ENCODE data around the gene OR2M4.
"Not testable (repeated sequence)": the region's sequence is repeated elsewhere in the genome, so short reads cannot be mapped to it uniquely, and the experiment has no call there.

The OR2M4 gene, protein sequence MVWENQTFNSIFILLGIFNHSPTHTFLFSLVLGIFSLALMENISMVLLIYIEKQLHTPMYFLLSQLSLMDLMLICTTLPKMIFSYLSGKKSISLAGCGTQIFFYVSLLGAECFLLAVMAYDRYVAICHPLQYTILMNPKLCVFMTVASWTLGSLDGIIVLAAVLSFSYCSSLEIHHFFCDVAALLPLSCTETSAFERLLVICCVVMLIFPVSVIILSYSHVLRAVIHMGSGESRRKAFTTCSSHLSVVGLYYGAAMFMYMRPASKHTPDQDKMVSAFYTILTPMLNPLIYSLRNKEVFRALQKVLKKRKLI

DNA sequence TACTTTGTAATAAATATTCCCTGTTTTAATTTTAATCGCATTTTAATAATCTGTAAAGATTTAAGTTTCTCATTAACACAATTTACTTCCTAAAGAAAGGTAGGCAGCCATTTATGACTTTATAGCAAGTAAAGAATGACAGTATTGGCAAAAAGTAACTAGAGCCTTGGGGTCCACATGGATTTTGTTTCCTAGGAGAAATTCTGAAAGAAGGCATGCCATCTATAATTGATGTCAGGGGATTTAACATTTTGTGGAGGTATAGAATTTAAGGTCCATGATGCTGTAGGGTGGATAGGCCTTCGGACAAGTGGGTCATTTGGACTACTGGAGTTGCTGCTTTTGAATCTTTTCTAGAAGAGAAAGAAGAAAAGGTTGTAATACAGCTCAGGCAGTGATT lies at the start of gene OR2M4:
Gene OR2M4 (plus strand): TSS at position 301 of the 400 bp plus-strand sequence. CDS start 7,512 bp downstream, outside the sequence.
- no peak for DNase-seq (ENCODE audit: low read depth in 2 of 2)

DNA sequence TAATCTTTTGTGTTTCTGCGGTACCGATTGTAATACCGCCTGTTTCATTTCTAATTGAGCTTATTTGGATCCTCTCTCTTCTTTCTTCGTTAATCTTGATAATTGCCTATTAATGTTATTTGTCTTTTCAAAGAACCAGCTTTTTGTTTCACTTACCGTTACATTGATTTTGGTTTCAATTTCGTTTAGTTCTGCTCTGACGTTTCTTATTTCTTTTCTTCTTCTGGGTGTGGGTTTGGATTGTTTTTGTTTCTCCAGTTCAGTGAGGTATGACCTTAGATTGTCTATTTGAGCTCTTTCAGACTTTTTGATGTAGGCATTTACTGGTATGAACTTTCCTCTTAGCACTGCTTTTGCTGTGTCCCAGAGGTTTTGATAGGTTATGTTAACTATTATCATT lies 47.2 kb upstream of the OR2M4 start:
- DNase-seq (ENCODE audit: low read depth in 2 of 2) = no peak

DNA sequence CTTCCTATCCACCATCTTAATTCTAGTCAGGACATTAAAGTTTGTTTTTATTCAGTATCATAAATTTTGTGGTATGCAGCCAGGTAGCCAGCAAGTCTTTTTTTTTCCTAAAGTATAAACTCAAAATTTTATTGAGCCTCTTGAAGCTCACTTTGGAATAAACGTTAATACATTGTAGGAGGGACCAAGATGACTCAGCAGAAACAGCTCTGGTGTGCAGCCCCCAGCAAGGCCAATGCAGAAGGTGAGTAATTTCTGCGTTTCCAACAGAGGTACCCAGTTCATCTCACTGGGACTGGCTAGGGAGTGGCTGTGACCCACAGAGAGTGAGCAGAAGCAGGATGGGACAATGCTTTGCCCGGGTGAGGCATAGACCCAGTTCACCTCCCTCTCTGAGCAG lies 43.9 kb upstream of the OR2M4 start:
- no peak for DNase-seq (ENCODE audit: low read depth in 2 of 2)

DNA sequence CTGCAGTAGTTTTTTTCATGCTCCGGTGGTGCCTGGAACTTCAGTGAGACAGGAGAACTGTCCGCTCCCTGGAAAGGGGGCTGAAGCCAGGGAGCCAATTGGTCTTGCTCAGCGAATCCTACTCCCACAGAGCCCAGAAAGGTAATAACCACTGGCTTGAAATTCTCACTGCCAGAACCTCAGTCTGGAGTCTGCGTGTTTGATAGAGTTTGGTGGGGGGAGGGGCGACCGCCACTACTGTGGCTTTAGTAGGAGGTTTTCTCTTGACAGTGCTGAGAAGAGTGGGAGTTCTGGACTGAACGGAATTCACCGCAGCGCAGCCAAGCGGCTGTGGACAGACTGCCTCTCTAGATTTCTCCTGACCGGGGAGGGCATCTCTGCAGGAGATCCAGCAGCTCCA lies 42.2 kb upstream of the OR2M4 start:
- no peak for DNase-seq (ENCODE audit: low read depth in 2 of 2)

DNA sequence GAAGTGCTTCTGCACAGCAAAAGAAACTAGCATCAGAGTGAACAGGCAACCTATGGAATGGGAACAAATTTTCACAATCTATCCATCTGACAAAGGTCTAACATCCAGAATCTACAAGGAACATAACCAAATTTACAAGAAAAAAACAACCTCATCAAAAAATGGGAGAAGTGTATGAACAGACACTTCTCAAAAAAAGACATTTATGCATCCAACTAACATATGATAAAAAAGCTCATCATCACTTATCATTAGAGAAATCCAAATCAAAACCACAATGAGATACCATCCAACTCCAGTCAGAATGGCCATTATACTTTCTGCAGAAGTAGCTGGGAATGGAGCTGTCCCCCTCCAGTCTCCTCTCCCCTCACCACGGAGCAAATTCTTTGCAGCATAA lies 37.1 kb upstream of the OR2M4 start:
- DNase-seq (ENCODE audit: low read depth in 2 of 2) = no peak

DNA sequence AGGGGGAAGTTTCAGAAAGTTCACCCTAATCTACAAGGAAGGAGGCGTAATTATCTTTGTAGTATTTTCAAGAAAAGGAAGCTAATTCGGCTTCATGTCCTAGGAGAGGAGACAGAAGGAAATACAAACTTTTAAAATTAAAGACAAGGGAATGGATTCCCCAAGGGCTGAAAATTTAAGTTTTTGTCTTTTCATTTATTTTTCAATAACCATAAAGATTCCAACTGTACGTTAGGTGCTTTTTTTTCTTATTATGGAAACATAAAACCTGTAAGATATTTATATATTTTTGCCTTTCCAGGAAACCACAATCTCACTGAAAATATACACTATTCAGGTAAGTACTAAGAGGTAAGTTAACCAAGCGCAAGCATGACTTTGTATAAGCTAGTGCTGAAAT lies 34.3 kb upstream of the OR2M4 start, which contains the start of gene OR2M3:
Gene OR2M3 (plus strand): TSS at position 301 of the 400 bp plus-strand sequence. CDS start 5,803 bp downstream, outside the sequence.
- DNase-seq (ENCODE audit: low read depth in 2 of 2) = no peak

DNA sequence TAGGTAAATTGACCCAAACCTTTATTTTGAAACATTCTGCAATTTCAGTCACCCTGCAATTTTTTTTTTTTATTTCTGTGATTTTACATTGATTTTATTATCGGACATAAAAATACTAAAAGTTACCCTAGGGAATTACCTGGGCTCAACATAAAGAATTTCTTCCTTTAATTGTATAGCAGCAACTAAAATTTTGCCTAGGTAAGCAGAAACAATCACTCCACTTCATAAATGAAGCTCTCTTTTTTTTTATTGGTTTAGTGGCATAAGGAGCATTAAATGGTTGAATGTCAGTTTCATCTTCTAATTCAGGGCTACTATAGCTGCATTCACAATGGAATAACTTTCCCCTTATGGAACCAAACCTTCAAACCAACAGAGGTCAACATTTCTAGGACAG lies 15.3 kb upstream of the OR2M4 start:
- no peak for DNase-seq (ENCODE audit: low read depth in 2 of 2)

DNA sequence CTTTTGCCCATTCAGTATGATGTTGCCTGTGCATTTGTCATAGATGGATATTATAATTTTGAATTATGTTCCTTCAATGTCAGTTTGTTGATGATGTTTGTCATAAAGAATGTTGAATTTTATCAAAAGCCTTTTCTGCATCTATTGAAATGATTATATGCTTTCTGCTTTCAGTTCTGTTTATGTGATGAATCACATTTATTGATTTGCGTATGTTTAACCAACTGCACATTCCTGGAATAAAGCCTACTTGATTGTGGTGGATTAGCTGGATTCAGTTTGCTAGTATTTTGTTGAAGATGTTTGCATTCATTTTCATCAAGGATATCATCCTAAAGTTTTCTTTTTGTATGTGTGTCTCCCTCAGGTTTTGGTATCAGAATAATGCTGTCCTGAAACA lies 5.7 kb upstream of the OR2M4 start:
- no peak for DNase-seq (ENCODE audit: low read depth in 2 of 2)

DNA sequence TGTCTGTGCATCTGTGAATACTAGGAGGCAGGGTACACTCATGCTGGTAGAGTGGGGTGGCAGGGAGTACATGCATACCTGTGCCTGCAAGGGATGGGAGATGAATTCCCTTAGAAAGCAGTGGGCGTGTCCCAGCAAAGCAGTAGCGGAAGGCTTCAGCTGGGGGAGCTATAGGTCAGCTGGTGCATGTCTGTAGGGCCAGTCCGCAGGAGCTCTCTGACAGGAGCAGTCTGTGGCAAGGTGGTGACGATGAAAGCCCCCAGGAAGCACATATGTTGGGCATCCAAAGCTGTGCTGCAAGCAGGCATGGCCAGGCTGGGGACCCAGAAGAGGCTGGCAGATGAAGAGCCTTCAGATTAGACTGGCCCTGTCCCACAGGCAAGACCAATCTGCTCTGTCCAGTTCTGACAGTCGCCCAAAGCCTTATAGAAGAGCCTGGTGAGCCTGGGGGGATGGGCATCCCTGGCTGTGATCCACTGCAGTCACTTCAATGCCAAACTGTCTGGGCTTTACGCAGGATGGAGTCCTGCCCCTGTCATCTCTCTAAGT lies 1.8 kb upstream of the OR2M4 start:
- no peak for DNase-seq (ENCODE audit: low read depth in 2 of 2)

DNA sequence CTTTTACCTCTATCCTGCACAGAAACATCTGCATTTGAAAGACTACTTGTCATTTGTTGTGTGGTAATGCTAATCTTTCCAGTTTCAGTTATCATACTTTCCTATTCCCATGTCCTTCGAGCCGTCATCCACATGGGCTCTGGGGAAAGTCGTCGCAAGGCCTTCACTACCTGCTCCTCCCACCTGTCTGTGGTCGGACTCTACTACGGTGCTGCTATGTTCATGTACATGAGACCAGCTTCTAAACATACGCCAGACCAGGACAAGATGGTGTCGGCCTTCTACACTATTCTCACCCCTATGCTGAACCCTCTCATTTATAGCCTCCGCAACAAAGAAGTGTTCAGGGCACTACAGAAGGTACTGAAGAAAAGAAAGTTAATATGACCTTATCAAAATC lies 8.3 kb downstream of the OR2M4 start:
- no peak for DNase-seq (ENCODE audit: low read depth in 2 of 2)

DNA sequence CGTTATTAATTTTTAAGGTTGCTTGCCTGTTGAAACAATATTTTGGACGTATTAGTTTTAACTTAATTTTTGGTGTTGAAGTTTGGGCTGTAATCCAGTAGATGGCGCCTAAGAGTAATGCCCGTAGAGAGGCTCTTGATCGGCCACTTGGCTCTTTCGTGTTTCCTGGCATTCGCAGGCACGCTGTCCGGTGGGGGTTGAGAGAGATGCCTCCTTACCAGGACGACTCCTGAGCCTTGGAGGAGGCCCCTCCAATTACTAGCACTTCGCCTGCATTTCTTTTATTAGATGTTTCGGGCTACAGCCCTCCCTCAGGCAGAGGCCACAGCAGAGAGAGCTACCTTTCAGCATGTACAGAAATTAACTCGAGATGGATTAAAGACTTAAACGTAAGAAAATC lies 12.0 kb downstream of the OR2M4 start:
- DNase-seq (ENCODE audit: low read depth in 2 of 2) = no peak

DNA sequence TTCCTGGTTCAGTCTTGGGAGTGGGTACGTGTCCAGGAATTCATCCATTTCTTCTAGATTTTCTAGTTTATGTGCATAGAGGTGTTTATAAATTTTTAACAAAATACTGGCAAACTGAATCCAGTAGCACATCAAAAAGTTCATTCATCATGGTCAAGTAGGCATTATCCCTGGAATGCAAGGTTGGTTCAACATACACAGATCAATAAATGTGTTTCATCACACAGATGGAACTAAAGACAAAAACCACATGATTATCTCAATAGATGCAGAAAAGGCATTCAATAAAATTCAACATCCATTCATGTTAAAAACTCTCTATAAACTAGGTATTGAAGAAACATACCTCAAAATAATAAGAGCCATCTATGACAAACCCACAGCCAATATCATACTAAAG lies 28.1 kb downstream of the OR2M4 start:
- DNase-seq (ENCODE audit: low read depth in 2 of 2) = not testable (repeated sequence)

DNA sequence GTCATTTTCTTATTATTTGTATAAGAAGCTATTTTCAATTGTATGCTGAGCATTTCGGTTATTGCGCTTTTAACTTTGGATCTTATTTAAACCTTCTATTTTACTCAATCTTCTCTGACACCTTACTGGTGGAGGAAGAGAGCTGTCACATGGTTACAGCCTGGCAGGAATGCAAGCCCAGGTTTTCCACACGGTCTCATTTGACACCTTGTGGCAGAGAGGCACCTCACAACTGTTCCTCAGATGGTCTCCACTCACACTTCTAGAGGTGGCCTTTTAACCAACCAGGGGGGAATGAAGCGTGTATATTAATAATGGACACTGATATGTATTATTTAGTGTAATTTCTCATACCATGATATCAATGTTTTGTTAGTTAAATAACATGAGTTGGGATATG lies 37.0 kb downstream of the OR2M4 start:
- no peak for DNase-seq (ENCODE audit: low read depth in 2 of 2)

DNA sequence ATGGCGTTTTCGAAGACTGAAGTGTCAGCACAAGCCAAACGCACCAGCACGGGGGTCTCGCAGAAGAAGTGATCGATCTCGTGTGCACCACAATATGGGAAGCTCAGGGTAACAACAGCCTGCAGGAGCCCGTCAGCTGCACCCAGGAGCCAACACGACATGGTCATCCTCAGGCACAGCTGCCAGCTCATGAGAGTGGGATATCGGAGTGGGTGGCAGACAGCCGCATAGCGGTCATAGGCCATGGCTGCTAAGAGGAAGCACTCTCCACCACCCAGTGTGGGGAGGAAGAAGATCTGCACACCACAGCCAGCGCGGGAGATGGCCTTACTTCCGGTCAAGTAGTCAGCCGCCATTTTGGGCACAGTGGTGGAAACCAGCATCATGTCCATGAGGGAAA lies 42.0 kb downstream of the OR2M4 start:
- not testable (repeated sequence) for DNase-seq (ENCODE audit: low read depth in 2 of 2)

DNA sequence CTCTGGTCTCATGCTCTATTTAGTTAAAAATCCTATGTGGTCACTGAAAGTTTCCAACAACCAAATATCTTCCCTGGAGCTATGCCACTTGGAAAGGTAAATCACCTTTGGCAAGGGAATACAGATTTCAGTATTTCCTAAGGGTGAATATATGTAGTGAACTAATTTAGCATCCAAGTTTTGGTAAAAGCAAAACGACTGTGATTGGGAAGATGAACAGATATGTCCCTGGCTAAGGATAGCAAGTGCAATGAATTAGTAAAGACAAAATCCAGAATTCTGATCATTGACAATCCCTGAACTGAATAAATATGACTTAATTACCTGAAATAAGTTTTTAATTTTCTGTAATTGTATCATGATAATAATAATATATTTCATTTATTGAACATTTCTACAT lies 46.7 kb downstream of the OR2M4 start, which contains the start of gene OR2T33:
Gene OR2T33 (minus strand): TSS at position 101 of the 400 bp plus-strand sequence. CDS start 4,162 bp downstream, outside the sequence.
- DNase-seq (ENCODE audit: low read depth in 2 of 2) = no peak

DNA sequence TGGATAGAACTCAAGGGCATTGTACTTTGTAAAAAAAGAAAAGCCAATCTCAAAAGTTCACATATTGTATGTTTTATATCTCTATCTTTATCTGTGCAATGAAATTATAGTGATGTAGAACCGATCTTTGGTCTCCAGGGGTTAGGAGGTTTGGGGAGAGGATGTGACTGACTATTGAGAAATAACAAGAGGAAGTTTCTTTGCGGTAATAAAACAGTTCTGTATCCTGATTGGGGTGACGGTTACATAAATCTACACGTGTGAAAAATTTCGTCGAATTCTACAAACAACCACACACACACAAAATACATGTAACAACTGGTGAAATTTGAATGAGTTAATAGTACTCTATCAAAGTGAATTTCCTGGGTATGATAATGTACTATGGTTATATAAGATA lies 57.2 kb downstream of the OR2M4 start:
- no peak for DNase-seq (ENCODE audit: low read depth in 2 of 2)

Measured in stimulated activated CD4-positive, alpha-beta T cell treated with anti-CD3 and anti-CD28 coated beads, Interleukin-1b, Interleukin-23, amount 100 ng/mL, for 4 hours (primary cell).